B cell (primary cell): ENCODE results near the gene IL17RE. TPM values are rescaled to one million over a fixed set of nuclear protein-coding genes. Genes with fewer than 3 reads are reported as not detected.

ENCODE experiments used
- ATAC-seq: fragments of 200-7000 bp; cut with Tn5 transposase; one replicate; pipeline ENCODE4 v1.10.0; 2021; ENCODE audit warnings: low read depth, mild to moderate bottlenecking, moderate number of reproducible peaks, moderate library complexity
- CTCF ChIA-PET: fragments of 350-600 bp; sonication (Branson Sonifier 250); formaldehyde crosslinking; loops from one replicate; lab custom pipeline; 2021; ENCODE audit warnings: antibody characterized with exemption, inconsistent platforms; lab: Charles Lee
- POLR2A ChIA-PET: fragments of 350-600 bp; sonication (Branson Sonifier 250); formaldehyde crosslinking; loops from one replicate; lab custom pipeline; 2021; ENCODE audit warnings: antibody characterized with exemption; lab: Charles Lee
- DNase-seq: peaks from one replicate; pipeline ENCODE4 v3.0.0; 2013
- H2AFZ ChIP-seq: 2 replicates; pipeline ENCODE4 v1.6.1; 2012; ENCODE audit warnings: mild to moderate bottlenecking, low read depth, low read length; ENCODE audit not compliant: insufficient read depth, poor library complexity, severe bottlenecking
- H3K27ac ChIP-seq, 2 donors: 1 replicate in 1 of 2; 2 replicates in 1 of 2; pipeline ENCODE4 v1.5.1; 2012 to 2013; ENCODE audit warnings: low read length in 2 of 2, mild to moderate bottlenecking in 2 of 2, moderate library complexity in 1 of 2
- H3K27me3 ChIP-seq, 4 experiments: fragments of 200-600 bp in 1 of 4; sonication (generic) in 1 of 4; replicated peaks in 1 of 4; 1 replicate in 2 of 4; 2 replicates in 2 of 4; pipeline versions ENCODE4 v1.6.1 to v1.7.0; 2013 to 2016; ENCODE audit warnings: low read length in 3 of 4, mild to moderate bottlenecking in 2 of 4, mixed read lengths in 1 of 4, moderate library complexity in 1 of 4; ENCODE audit not compliant: insufficient read depth in 4 of 4, control insufficient read depth in 3 of 4; ENCODE audit errors: control extremely low read depth in 1 of 4
- H3K36me3 ChIP-seq, 2 experiments: replicated peaks in 1 of 2; 1 replicate in 1 of 2; 2 replicates in 1 of 2; pipeline versions ENCODE4 v1.6.1 to v1.7.1; 2013; ENCODE audit warnings: low read length in 1 of 2; ENCODE audit not compliant: insufficient read depth in 2 of 2, control insufficient read depth in 1 of 2; ENCODE audit errors: control extremely low read depth in 1 of 2, extremely low read depth in 1 of 2
- H3K4me1 ChIP-seq, 2 donors: fragments of 200-600 bp in 1 of 2; sonication (generic) in 1 of 2; 1 replicate in 1 of 2; 2 replicates in 1 of 2; pipeline versions ENCODE4 v1.5.1 to v1.6.1; 2013 to 2017; ENCODE audit warnings: low read length in 2 of 2; ENCODE audit not compliant: control insufficient read depth in 2 of 2, insufficient read depth in 2 of 2
- H3K4me2 ChIP-seq: replicated peaks from 2 replicates; pipeline ENCODE3; 2012; ENCODE audit warnings: mild to moderate bottlenecking, low read depth, low read length; ENCODE audit not compliant: poor library complexity, severe bottlenecking
- H3K4me3 ChIP-seq, 5 experiments: fragments of 200-600 bp in 1 of 5; sonication (generic) in 1 of 5; 1 replicate in 3 of 5; 2 replicates in 2 of 5; pipeline versions ENCODE4 v1.5.1 to v1.7.0; 2011 to 2016; ENCODE audit warnings: low read length in 4 of 5, mild to moderate bottlenecking in 4 of 5, low read depth in 2 of 5, control low read depth in 1 of 5, moderate library complexity in 1 of 5; ENCODE audit not compliant: insufficient read depth in 1 of 5; ENCODE audit errors: control extremely low read depth in 1 of 5, extremely low read depth in 1 of 5
- H3K79me2 ChIP-seq: fragments of 200-600 bp; sonication (generic); one replicate; pipeline ENCODE4 v1.6.0; 2016; ENCODE audit warnings: low read length; ENCODE audit not compliant: control insufficient read depth, insufficient read depth
- H3K9ac ChIP-seq: fragments of 200-600 bp; sonication (generic); 2 replicates; pipeline ENCODE4 v1.6.1; 2017; ENCODE audit warnings: mild to moderate bottlenecking, low read length, moderate library complexity
- H3K9me3 ChIP-seq, 3 donors: one replicate each; pipeline versions ENCODE4 v1.6.1 to v1.7.1; 2013; ENCODE audit warnings: low read length in 2 of 3; ENCODE audit not compliant: control insufficient read depth in 2 of 3, insufficient read depth in 1 of 3; ENCODE audit errors: control extremely low read depth in 1 of 3
- H4K20me1 ChIP-seq: 2 replicates; pipeline ENCODE4 v1.6.0; 2012; ENCODE audit warnings: mild to moderate bottlenecking, low read length; ENCODE audit not compliant: insufficient read depth, control insufficient read depth, poor library complexity, severe bottlenecking
- H3K27ac Mint-ChIP-seq: one replicate; pipeline ENCODE4 v1.8.0; 2021; ENCODE audit warnings: mixed read lengths
- H3K27me3 Mint-ChIP-seq: one replicate; pipeline ENCODE4 v1.8.0; 2021; ENCODE audit warnings: mixed read lengths
- H3K4me1 Mint-ChIP-seq: one replicate; pipeline ENCODE4 v1.8.0; 2021; ENCODE audit warnings: mixed read lengths
- H3K4me3 Mint-ChIP-seq: one replicate; pipeline ENCODE4 v1.8.0; 2021; ENCODE audit warnings: mixed read lengths
- H3K9me3 Mint-ChIP-seq: one replicate; pipeline ENCODE4 v1.8.0; 2022; ENCODE audit warnings: mixed read lengths; ENCODE audit not compliant: insufficient read depth
- EZH2 ChIP-seq: IDR thresholded peaks from 2 replicates; pipeline ENCODE4 v1.6.1; 2012; ENCODE audit warnings: borderline replicate concordance, low read depth, mild to moderate bottlenecking, moderate library complexity, low read length; ENCODE audit not compliant: insufficient read depth, poor library complexity, severe bottlenecking
- WGBS: methylation state at CpG from one replicate; pipeline ENCODE4 v1.1.5; 2013; ENCODE audit warnings: missing lambda C conversion rate; ENCODE audit not compliant: insufficient coverage; 5-methylcytosine and 5-hydroxymethylcytosine counted together
- intact Hi-C: fragments of 100-400 bp; cut with micrococcal nuclease; formaldehyde crosslinking; loops from one replicate; pipeline ENCODE4 v1.10.0; 2022
- polyA plus RNA-seq: library from polyadenylated mRNA; depleted of rRNA; stranded (reverse); fragments of >200 nt; gene quantifications from 2 replicates; pipeline ENCODE4 v1.2.3, GENCODE V29; 2012
- total RNA-seq, 2 donors: library from RNA; stranded (reverse); fragments of 120-200 nt in 1 of 2; gene quantifications; 1 replicate in 1 of 2; 2 replicates in 1 of 2; pipeline versions ENCODE4 v1.2.3 to v1.2.4, GENCODE V29; 2013 to 2022
- TF ChIP-seq, protein P1 (sequence below): fragments of 200-600 bp; IDR thresholded peaks from one replicate; pipeline ENCODE4 v1.8.0; 2022; ENCODE audit warnings: antibody characterized with exemption, mild to moderate bottlenecking

IL17RE gene
- total and polyA plus RNA-seq, 2 donors (not counting 1 experiment from before 2014, with no cell fraction given) = 0.37 TPM; not detected in 1

DNA sequence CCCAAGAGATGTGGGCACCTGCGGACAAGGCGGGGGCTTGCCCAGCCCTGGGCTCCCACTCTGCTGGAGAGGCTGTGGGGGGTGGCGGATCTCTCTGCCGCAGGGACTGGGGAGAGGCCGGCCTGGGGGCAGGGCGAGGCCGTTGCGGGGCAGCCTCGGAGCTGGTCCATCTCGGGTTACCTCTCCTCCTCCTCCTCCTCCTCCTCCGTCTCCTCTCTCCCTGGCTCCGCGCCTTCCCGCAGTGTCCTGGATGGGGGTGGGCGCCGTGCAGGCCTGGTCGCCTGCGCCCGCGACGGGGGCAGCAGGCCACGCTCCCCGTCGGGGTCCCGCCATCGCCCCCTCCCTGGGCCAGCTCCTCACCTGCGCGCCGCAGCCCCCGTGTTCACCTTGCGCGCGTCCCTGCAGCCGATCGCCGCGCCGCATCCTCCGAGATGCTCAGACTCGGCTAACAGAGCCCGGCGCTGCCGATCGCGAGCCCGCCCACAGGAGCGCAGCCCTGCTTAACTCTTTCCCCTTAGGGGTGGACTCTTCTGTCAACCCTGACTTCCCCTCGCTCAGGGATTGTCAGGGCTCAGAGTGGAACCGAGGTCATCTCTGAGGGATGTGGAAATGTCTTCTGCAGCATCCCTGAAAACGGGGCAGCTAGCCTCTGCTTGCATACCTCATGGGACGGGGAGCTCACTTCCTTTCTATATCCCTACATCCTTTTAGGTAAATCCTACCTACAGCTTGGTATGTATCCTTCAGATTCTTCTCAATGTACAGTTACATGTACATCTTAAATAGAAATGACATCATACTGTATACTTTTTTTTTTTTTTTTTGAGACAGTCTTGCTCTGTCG is 49.5 kb downstream of the IL17RE start, which contains the start of gene PRRT3:
PRRT3 (minus strand) TSS at position 447 of the 844 bp plus-strand sequence. CDS start 2,293 bp downstream, outside the sequence.
- peak; percentile 89 for ATAC-seq
- H3K9ac ChIP-seq = peak within 1 kb of the TSS; percentile 71
- TF ChIP-seq, protein P1, sequence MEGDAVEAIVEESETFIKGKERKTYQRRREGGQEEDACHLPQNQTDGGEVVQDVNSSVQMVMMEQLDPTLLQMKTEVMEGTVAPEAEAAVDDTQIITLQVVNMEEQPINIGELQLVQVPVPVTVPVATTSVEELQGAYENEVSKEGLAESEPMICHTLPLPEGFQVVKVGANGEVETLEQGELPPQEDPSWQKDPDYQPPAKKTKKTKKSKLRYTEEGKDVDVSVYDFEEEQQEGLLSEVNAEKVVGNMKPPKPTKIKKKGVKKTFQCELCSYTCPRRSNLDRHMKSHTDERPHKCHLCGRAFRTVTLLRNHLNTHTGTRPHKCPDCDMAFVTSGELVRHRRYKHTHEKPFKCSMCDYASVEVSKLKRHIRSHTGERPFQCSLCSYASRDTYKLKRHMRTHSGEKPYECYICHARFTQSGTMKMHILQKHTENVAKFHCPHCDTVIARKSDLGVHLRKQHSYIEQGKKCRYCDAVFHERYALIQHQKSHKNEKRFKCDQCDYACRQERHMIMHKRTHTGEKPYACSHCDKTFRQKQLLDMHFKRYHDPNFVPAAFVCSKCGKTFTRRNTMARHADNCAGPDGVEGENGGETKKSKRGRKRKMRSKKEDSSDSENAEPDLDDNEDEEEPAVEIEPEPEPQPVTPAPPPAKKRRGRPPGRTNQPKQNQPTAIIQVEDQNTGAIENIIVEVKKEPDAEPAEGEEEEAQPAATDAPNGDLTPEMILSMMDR = no peak
- TF ChIP-seq EZH2 = no peak
- POLR2A ChIA-PET = interaction anchor here (2.0 kb wide), 1 partner anchor 19 kb away, joined by 11 read pairs; the partner anchor contains the start of gene CRELD1
- Mint-ChIP-seq H3K27ac (peak within 1 kb of the TSS; percentile 50), H3K9me3 (no peaks in the 10 kb centered on the region), H3K4me1 (peaks cover 15% of the 10 kb centered on the region), H3K4me3 (peak within 1 kb of the TSS; percentile 91), H3K27me3 (no peaks in the 10 kb centered on the region)
- WGBS = under 1% methylated on average over 42 of the region's 52 CpGs
- H3K79me2 ChIP-seq = no peaks in the 10 kb centered on the region
- H3K36me3 ChIP-seq = peaks cover 0 to 2% of the 10 kb centered on the region in 2 experiments
- CTCF ChIA-PET = interaction anchor here (2.2 to 2.9 kb wide), 2 partner anchors 17 to 20 kb away, joined by 5 to 22 read pairs; partner anchors contain the start of gene CRELD1
- no peaks in the 10 kb centered on the region for H3K9me3 ChIP-seq
- H4K20me1 ChIP-seq = no peaks in the 10 kb centered on the region
- peaks cover 15 to 18% of the 10 kb centered on the region in 2 donors for H3K4me1 ChIP-seq
- H3K27ac ChIP-seq = no peak within 1 kb of the TSS
- peak within 1 kb of the TSS in 4 of 5 experiments; percentile 39 to 69 (median 58) for H3K4me3 ChIP-seq
- H2AFZ ChIP-seq = peak within 1 kb of the TSS; percentile 70
- H3K27me3 ChIP-seq = peaks cover 0 to 12% (median 0%) of the 10 kb centered on the region in 4 experiments
- peak; percentile 62 for DNase-seq
- intact Hi-C loops = loop anchor here (5.0 kb wide), 1 partner anchor 35 kb away; the partner anchor contains the start of gene EMC3
- peak within 1 kb of the TSS; percentile 87 for H3K4me2 ChIP-seq
